Endothelial cell of umbilical vein (primary cell): ENCODE data around the gene SETD1A. TPM values are rescaled to one million over a fixed set of nuclear protein-coding genes. Genes with fewer than 3 reads are reported as not detected.

Experiments used
- BruUV-seq: library from RNA; stranded (reverse); fragments of 400-500 nt; replicated peaks from 2 replicates; lab custom pipeline; 2021; lab: Mats Ljungman, UMichigan
- CTCF ChIA-PET: fragments of 300-600, 350-600 bp; sonication (Branson Sonifier 250); formaldehyde crosslinking; loops from one replicate; lab custom pipeline; 2021; ENCODE audit warnings: antibody characterized with exemption, inconsistent platforms; lab: Charles Lee
- POLR2A ChIA-PET: fragments of 300-600, 350-600 bp; sonication (Branson Sonifier 250); formaldehyde crosslinking; loops from one replicate; lab custom pipeline; 2021; ENCODE audit warnings: antibody characterized with exemption, inconsistent platforms; lab: Charles Lee
- DNase-seq: peaks from one replicate; pipeline ENCODE4 v3.0.0-alpha.2; 2011; ENCODE audit warnings: low read depth, low spot score
- FAIRE-seq: peaks from 2 replicates; lab custom pipeline; 2011; peaks lifted over from hg19 to GRCh38; lab: Jason Lieb, UNC
- H2AFZ ChIP-seq: 2 replicates; pipeline ENCODE4 v1.6.0; 2012; ENCODE audit warnings: low read depth, low read length, control low read depth, inconsistent platforms
- H3K27ac ChIP-seq: 2 replicates; pipeline ENCODE4 v1.5.1; 2011; ENCODE audit warnings: low read depth, mild to moderate bottlenecking, control low read depth, low read length, moderate library complexity; ENCODE audit not compliant: insufficient read depth
- H3K27me3 ChIP-seq, 2 experiments: 2 replicates each; pipeline versions ENCODE4 v1.6.0 to v1.6.1; 2011; ENCODE audit warnings: low read length in 2 of 2, mixed read lengths in 1 of 2; ENCODE audit not compliant: control insufficient read depth in 2 of 2, insufficient read depth in 2 of 2
- H3K36me3 ChIP-seq, 2 experiments: 2 replicates in 1 of 2; 3 replicates in 1 of 2; pipeline ENCODE4 v1.5.1; 2011; ENCODE audit warnings: low read length in 2 of 2, mild to moderate bottlenecking in 1 of 2, moderate library complexity in 1 of 2; ENCODE audit not compliant: control insufficient read depth in 2 of 2, insufficient read depth in 2 of 2; ENCODE audit errors: extremely low read depth in 1 of 2
- H3K4me1 ChIP-seq: 3 replicates; pipeline ENCODE4 v1.5.1; 2011; ENCODE audit warnings: mild to moderate bottlenecking, low read length; ENCODE audit not compliant: control insufficient read depth, insufficient read depth; ENCODE audit errors: extremely low read depth
- H3K4me2 ChIP-seq: 2 replicates; pipeline ENCODE4 v1.6.1; 2011; ENCODE audit warnings: low read length, control low read depth, mixed read lengths; ENCODE audit not compliant: insufficient read depth
- H3K4me3 ChIP-seq, 3 experiments: fragments of 200-600 bp in 1 of 3; sonication (generic), shearing (Covaris generic) in 1 of 3; replicated peaks in 1 of 3; 2 replicates each; pipeline ENCODE4 v1.5.1; 2011 to 2016; ENCODE audit warnings: control low read depth in 3 of 3, low read length in 3 of 3, mild to moderate bottlenecking in 2 of 3, inconsistent platforms in 1 of 3, low read depth in 1 of 3, moderate library complexity in 1 of 3; ENCODE audit not compliant: insufficient read depth in 1 of 3
- H3K79me2 ChIP-seq: 2 replicates; pipeline ENCODE4 v1.6.0; 2012; ENCODE audit warnings: low read length, inconsistent platforms; ENCODE audit not compliant: control insufficient read depth, insufficient read depth
- H3K9ac ChIP-seq: replicated peaks from 2 replicates; pipeline ENCODE3; 2011; ENCODE audit warnings: low read length, control low read depth; ENCODE audit not compliant: insufficient read depth; ENCODE audit errors: extremely low read depth
- H3K9me1 ChIP-seq: replicated peaks from 3 replicates; pipeline ENCODE4 v1.6.0; 2011; ENCODE audit warnings: mild to moderate bottlenecking, low read length; ENCODE audit not compliant: control insufficient read depth, insufficient read depth; ENCODE audit errors: extremely low read depth
- H3K9me3 ChIP-seq: replicated peaks from 2 replicates; pipeline ENCODE4 v1.5.1; 2012; ENCODE audit warnings: low read length, inconsistent platforms; ENCODE audit not compliant: control insufficient read depth, insufficient read depth
- H4K20me1 ChIP-seq: replicated peaks from 2 replicates; pipeline ENCODE3; 2011; ENCODE audit warnings: mild to moderate bottlenecking, low read length; ENCODE audit not compliant: control insufficient read depth, insufficient read depth; ENCODE audit errors: extremely low read depth
- CTCF ChIP-seq, 2 donors: IDR thresholded peaks; 1 replicate in 1 of 2; 2 replicates in 1 of 2; pipeline ENCODE4 v1.5.1; 2011; ENCODE audit warnings: low read length in 2 of 2, mild to moderate bottlenecking in 2 of 2, moderate library complexity in 2 of 2, control low read depth in 1 of 2, inconsistent platforms in 1 of 2, low read depth in 1 of 2; ENCODE audit not compliant: insufficient read depth in 1 of 2; ENCODE audit errors: extremely low read depth in 1 of 2
- EZH2 ChIP-seq: IDR thresholded peaks from 2 replicates; pipeline ENCODE4 v1.6.1; 2012; ENCODE audit warnings: borderline replicate concordance, low read depth, mild to moderate bottlenecking, moderate library complexity, low read length, inconsistent platforms; ENCODE audit not compliant: severe bottlenecking
- FOS ChIP-seq: IDR thresholded peaks from 2 replicates; pipeline ENCODE4 v1.6.1; 2011; ENCODE audit warnings: mild to moderate bottlenecking, low read length, moderate library complexity, borderline replicate concordance; ENCODE audit not compliant: insufficient read depth
- GATA2 ChIP-seq: IDR thresholded peaks from 2 replicates; pipeline ENCODE4 v1.7.0; 2011; ENCODE audit warnings: low read depth, mild to moderate bottlenecking, moderate library complexity, mixed read lengths, low read length; ENCODE audit not compliant: insufficient read length, insufficient read depth
- JUN ChIP-seq: IDR thresholded peaks from 2 replicates; pipeline ENCODE4 v1.6.1; 2011; ENCODE audit warnings: borderline replicate concordance, low read depth; ENCODE audit not compliant: insufficient read length, insufficient read depth
- MAX ChIP-seq: IDR thresholded peaks from 2 replicates; pipeline ENCODE4 v1.6.1; 2011; ENCODE audit not compliant: insufficient read depth, insufficient read length
- MYC ChIP-seq: IDR thresholded peaks from one replicate; pipeline ENCODE4 v1.6.1; 2011; ENCODE audit warnings: mild to moderate bottlenecking, low read depth, low read length
- POLR2A ChIP-seq: IDR thresholded peaks from 2 replicates; pipeline ENCODE4 v1.6.1; 2012; ENCODE audit warnings: low read depth, mild to moderate bottlenecking, control low read depth, low read length
- POLR2AphosphoS5 ChIP-seq: IDR thresholded peaks from 2 replicates; pipeline ENCODE4 v1.6.1; 2012; ENCODE audit warnings: low read depth, mild to moderate bottlenecking, control low read depth, low read length, moderate library complexity; ENCODE audit not compliant: insufficient read depth
- dilution Hi-C: fragments of 300-500 bp; cut with MboI; formaldehyde crosslinking; loops from one replicate; pipeline ENCODE4 v1.15.0; 2019; ENCODE audit warnings: low sequenced_read_pairs; ENCODE audit not compliant: extremely low pct_ligation_motif_present
- intact Hi-C: fragments of 100-400 bp; cut with micrococcal nuclease; formaldehyde crosslinking; loops from one replicate; pipeline ENCODE4 v1.10.0; 2022
- polyA plus RNA-seq, 4 experiments: library from polyadenylated mRNA; depleted of rRNA in 3 of 4; stranded (reverse) in 3 of 4; unstranded in 1 of 4; fragments of >200 nt; gene quantifications; 2 replicates each; pipeline versions ENCODE4 v1.2.1 to v1.2.3, GENCODE V29; 2011 to 2012; ENCODE audit warnings: missing spikeins in 1 of 4
- total RNA-seq: library from RNA; stranded (reverse); gene quantifications from 2 replicates; pipeline ENCODE4 v1.2.3, GENCODE V29; 2021

SETD1A gene
- total and polyA plus RNA-seq, 2 donors (not counting 3 experiments of a cell fraction or from before 2014, with no cell fraction given), result 3.5 to 21.3 TPM

- ChIA-PET CTCF (no interaction called here), POLR2A (no interaction called here)
- Histone ChIP-seq H3K27ac (no peak overlapping the region), H3K9me1 (no peaks in the 10 kb centered on the region), H3K4me1 (no peaks in the 10 kb centered on the region), H3K9ac (no peak overlapping the region), H4K20me1 (no peaks in the 10 kb centered on the region), H3K27me3 (no peaks in the 10 kb centered on the region), H3K79me2 (no peaks in the 10 kb centered on the region), H3K36me3 (no peaks in the 10 kb centered on the region), H3K4me2 (no peak overlapping the region), H3K9me3 (no peaks in the 10 kb centered on the region), H3K4me3 (no peak overlapping the region), H2AFZ (no peak overlapping the region)
- intact Hi-C loops (no loop called here), dilution Hi-C loops (no loop called here)
- FAIRE-seq (no peak), DNase-seq (no peak)
- TF ChIP-seq GATA2 (no peak), POLR2AphosphoS5 (no peak), MYC (no peak), FOS (no peak), MAX (no peak), POLR2A (no peak), EZH2 (no peak), JUN (no peak), CTCF (IDR thresholded peaks at IDR 0.05; ENCODE audit: extremely low read depth in 1 of 2, insufficient read depth in 1 of 2, low read depth in 1 of 2, low read length in 2 of 2) (no peak)
- BruUV-seq, result no TSS peak
Measured at GRCh38 chr16:30992276-30992780, 34.8 kb downstream of the SETD1A start.
